HG03575 (cell line): Measurements from ENCODE around the gene MTFP1.
"Not testable (repeated sequence)": the region's sequence is repeated elsewhere in the genome, so short reads cannot be mapped to it uniquely, and the experiment has no call there.

ENCODE experiments used
- ATAC-seq: cut with Tn5 transposase; IDR thresholded peaks from one replicate; pipeline ENCODE4 v1.9.1; 2021; ENCODE audit not compliant: unreplicated experiment, insufficient number of reproducible peaks, low FRiP score; ENCODE audit errors: extremely low read depth

MTFP1 gene

GRCh38 chr22:30400159-30400558 lies 25.4 kb upstream of the MTFP1 start:
- ATAC-seq = no peak

GRCh38 chr22:30401024-30401423 lies 24.5 kb upstream of the MTFP1 start:
- not testable (repeated sequence) for ATAC-seq

- ATAC-seq = no peak
Measured at GRCh38 chr22:30402028-30402765, 23.4 kb upstream of the MTFP1 start.

- not testable (repeated sequence) for ATAC-seq
Measured at GRCh38 chr22:30402766-30403104, 22.8 kb upstream of the MTFP1 start.

GRCh38 chr22:30404307-30404706 lies 21.3 kb upstream of the MTFP1 start:
- ATAC-seq = no peak

GRCh38 chr22:30405731-30406130 lies 19.8 kb upstream of the MTFP1 start:
- no peak for ATAC-seq

- ATAC-seq = no peak
Measured at GRCh38 chr22:30406400-30406799, 19.2 kb upstream of the MTFP1 start.

GRCh38 chr22:30408388-30409102 lies 17.0 kb upstream of the MTFP1 start:
- ATAC-seq = no peak

- ATAC-seq = no peak
Measured at GRCh38 chr22:30411780-30412179, 13.8 kb upstream of the MTFP1 start.

GRCh38 chr22:30413001-30413400 lies 12.6 kb upstream of the MTFP1 start:
- ATAC-seq = no peak

GRCh38 chr22:30413745-30414524 lies 11.6 kb upstream of the MTFP1 start:
- ATAC-seq = no peak

- no peak for ATAC-seq
Measured at GRCh38 chr22:30414525-30415047, 11.0 kb upstream of the MTFP1 start.

GRCh38 chr22:30416403-30416802 lies 9.2 kb upstream of the MTFP1 start:
- ATAC-seq = no peak

- ATAC-seq = no peak
Measured at GRCh38 chr22:30416837-30417236, 8.7 kb upstream of the MTFP1 start.

GRCh38 chr22:30420347-30421125 lies 5.0 kb upstream of the MTFP1 start:
- ATAC-seq = no peak

GRCh38 chr22:30421695-30422480 lies 3.7 kb upstream of the MTFP1 start:
- no peak for ATAC-seq

GRCh38 chr22:30422481-30423300 lies 2.9 kb upstream of the MTFP1 start:
- ATAC-seq = no peak
